Psoas muscle (tissue), 8 donors: ENCODE data around the gene E2F1. TPM values are rescaled to one million over a fixed set of nuclear protein-coding genes. Genes with fewer than 3 reads are reported as not detected.
A peak's percentile ranks its signal among the peaks of the same experiment; 100 is the strongest.

Source experiments
- ATAC-seq, 4 donors: fragments of 200-7000 bp; cut with Tn5 transposase; one replicate each; pipeline ENCODE4 v1.9.1; 2020; ENCODE audit warnings: moderate library complexity in 3 of 4, mild to moderate bottlenecking in 2 of 4
- DNase-seq, 2 donors: peaks; one replicate each; pipeline ENCODE4 v3.0.0-alpha.2; 2020
- H3K27ac ChIP-seq: fragments of 200-600 bp; one replicate; pipeline ENCODE4 v1.8.0; 2022
- H3K27me3 ChIP-seq, 3 donors: fragments of 200-600 bp in 1 of 3; one replicate each; pipeline versions ENCODE4 v1.6.1 to v1.8.0; 2013 to 2022; ENCODE audit warnings: low read length in 2 of 3, mild to moderate bottlenecking in 2 of 3, moderate library complexity in 1 of 3; ENCODE audit not compliant: insufficient read depth in 3 of 3
- H3K36me3 ChIP-seq, 2 donors: fragments of 200-600 bp in 1 of 2; one replicate each; pipeline versions ENCODE4 v1.6.1 to v1.8.0; 2013 to 2022; ENCODE audit warnings: low read depth in 1 of 2, mild to moderate bottlenecking in 1 of 2, moderate library complexity in 1 of 2; ENCODE audit not compliant: insufficient read depth in 1 of 2
- H3K4me1 ChIP-seq: fragments of 200-600 bp; one replicate; pipeline ENCODE4 v1.8.0; 2022
- H3K4me3 ChIP-seq: fragments of 200-600 bp; one replicate; pipeline ENCODE4 v1.8.0; 2022; ENCODE audit warnings: mild to moderate bottlenecking
- H3K9me3 ChIP-seq: fragments of 200-600 bp; one replicate; pipeline ENCODE4 v1.8.0; 2022
- WGBS, 3 donors: extraction: QIAGEN DNeasy Blood & Tissue Kit; methylation state at CpG; one replicate each; pipeline versions ENCODE4 v1.1.6 to v1.1.7; 2013; 5-methylcytosine and 5-hydroxymethylcytosine counted together
- intact Hi-C, 2 donors: fragments of 100-400 bp; cut with DNase I; formaldehyde crosslinking; loops; one replicate each; pipeline versions ENCODE4 v1.11.0 to v1.14.2; 2022
- long read RNA-seq, 2 donors: library from polyadenylated mRNA; unstranded; transcript quantifications; one replicate each; pipeline ENCODE4 v2.0.0, GENCODE V29; 2021
- polyA plus RNA-seq, 3 donors: library from polyadenylated mRNA; stranded (reverse); fragments of 200-250 nt; gene quantifications; one replicate each; pipeline ENCODE4 v1.2.3, GENCODE V29; 2013
- total RNA-seq, 4 donors: library from RNA; stranded (reverse); fragmentation: NEBNext Ultra II Directional in 2 of 4; extraction: Animal tissue kit (Norgen Biotek cat#: 25700) in 2 of 4; gene quantifications; one replicate each; pipeline versions ENCODE4 v1.2.1 to v1.2.4, GENCODE V29; 2021 to 2023
- TF ChIP-seq, protein P1 (sequence below): fragments of 200-600 bp; IDR thresholded peaks from one replicate; pipeline ENCODE4 v1.8.0; 2022; ENCODE audit warnings: antibody characterized with exemption
- donor health status: healthy with polysubstance abuse.
- donor health status: DM: no; HTN: no; CAD: no; lungs with moderate emphysema.
- donor health status: Bipolar disorder and iron deficiency.
- donor health status: healthy.
- donor health status: DM: yes; HTN: yes; CAD: no.
- donor health status: DM: no; HTN: no; CAD: no.
- donor health status: DM: no; HTN: no; CAD: no.
- donor health status: DM: yes; HTN: yes; CAD: no.

The E2F1 gene
- total RNA-seq, result 1 to 10 TPM in 2 of 4 donors, under 1 TPM in 2; 0.73 to 1.3 (median 0.94) TPM
- 1 to 10 TPM in 1 of 3 donors, under 1 TPM in 2; 0.79 to 6.5 (median 0.84) TPM for polyA plus RNA-seq
- long read RNA-seq, donor 1, partial matches to known transcripts, result 0 of 1 reads
- long read RNA-seq, donor 1, other reads (novel, unspliced or antisense), result 0 of 1 reads
- long read RNA-seq, donor 2, partial matches to known transcripts, result 1 of 3 reads
- long read RNA-seq, donor 2, other reads (novel, unspliced or antisense), result 0 of 3 reads

DNA sequence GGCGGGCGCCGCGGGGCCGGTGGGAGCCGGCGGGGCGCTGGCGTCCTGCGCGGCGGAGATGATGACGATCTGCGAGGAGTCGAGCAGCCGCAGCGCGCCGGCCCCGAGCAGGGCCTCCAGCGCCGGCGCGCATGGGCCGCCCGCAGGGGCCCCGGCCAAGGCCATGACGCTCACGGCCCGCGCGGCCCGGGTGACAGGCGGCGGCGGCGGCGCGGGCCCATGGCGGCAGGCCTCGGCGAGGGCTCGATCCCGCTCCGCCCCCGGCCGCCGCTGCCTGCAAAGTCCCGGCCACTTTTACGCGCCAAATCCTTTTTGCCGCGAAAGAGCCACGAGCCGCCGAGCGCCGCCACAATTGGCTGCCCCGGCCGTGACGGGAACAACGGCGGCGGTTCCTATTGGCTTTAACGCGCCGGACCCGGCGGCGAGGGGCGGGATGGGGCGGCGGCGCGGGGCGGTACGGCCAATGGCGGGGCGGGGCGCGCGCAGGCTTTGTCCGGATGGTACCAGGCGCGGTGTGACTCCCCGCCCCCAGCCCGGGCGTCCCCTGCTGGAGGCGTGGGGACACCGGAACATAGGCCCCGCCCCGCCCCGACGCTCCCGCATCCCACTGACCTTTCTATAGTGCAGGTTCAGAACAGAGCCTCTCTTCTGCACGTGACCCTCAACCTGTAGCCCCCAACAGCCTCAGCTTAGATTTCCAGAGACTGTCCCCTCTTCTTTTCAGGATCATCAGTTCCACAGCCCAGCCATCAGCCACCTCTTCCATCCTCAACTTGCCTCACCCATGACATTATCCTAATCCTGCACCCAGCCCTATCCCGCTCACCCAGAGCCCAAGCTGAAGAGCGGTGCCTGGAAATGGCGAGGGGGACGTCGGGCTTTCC lies at the start of gene E2F1:
TSS of gene E2F1 (minus strand) at position 286 of the 884 bp plus-strand sequence. CDS start at position 165, 121 bp downstream.
- TF ChIP-seq, protein P1, sequence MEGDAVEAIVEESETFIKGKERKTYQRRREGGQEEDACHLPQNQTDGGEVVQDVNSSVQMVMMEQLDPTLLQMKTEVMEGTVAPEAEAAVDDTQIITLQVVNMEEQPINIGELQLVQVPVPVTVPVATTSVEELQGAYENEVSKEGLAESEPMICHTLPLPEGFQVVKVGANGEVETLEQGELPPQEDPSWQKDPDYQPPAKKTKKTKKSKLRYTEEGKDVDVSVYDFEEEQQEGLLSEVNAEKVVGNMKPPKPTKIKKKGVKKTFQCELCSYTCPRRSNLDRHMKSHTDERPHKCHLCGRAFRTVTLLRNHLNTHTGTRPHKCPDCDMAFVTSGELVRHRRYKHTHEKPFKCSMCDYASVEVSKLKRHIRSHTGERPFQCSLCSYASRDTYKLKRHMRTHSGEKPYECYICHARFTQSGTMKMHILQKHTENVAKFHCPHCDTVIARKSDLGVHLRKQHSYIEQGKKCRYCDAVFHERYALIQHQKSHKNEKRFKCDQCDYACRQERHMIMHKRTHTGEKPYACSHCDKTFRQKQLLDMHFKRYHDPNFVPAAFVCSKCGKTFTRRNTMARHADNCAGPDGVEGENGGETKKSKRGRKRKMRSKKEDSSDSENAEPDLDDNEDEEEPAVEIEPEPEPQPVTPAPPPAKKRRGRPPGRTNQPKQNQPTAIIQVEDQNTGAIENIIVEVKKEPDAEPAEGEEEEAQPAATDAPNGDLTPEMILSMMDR, result peak; percentile 37
- intact Hi-C loops, result no loop called here
- Histone ChIP-seq H3K9me3 (no peaks in the 10 kb centered on the region), H3K4me3 (peak within 1 kb of the TSS; percentile 53), H3K27me3 (no peaks in the 10 kb centered on the region), H3K36me3 (no peaks in the 10 kb centered on the region), H3K4me1 (peaks cover 4% of the 10 kb centered on the region), H3K27ac (peak within 1 kb of the TSS; percentile 30)
- DNase-seq (peak; percentile 97 to 98), ATAC-seq (peak; percentile 100)
- 1 to 2% (median 2%) methylated on average over 65 to 100 of the region's 101 CpGs for WGBS, 3 donors

GRCh38 chr20:33733654-33734576 lies 47.7 kb upstream of the E2F1 start:
- H3K27me3 ChIP-seq, result no peaks in the 10 kb centered on the region
- no peaks in the 10 kb centered on the region for H3K36me3 ChIP-seq
- H3K4me1 ChIP-seq, result peaks cover 3% of the 10 kb centered on the region
- TF ChIP-seq, protein P1, result no peak
- no peak overlapping the region for H3K4me3 ChIP-seq
- DNase-seq, result no peak
- WGBS, 3 donors, result 62 to 82% (median 77%) methylated on average over 6 of the region's 6 CpGs
- intact Hi-C loops, result no loop called here
- peaks cover 18% of the 10 kb centered on the region for H3K9me3 ChIP-seq
- H3K27ac ChIP-seq, result peak overlapping the region; percentile 37
- no peak for ATAC-seq

GRCh38 chr20:33732166-33732970 lies 46.2 kb upstream of the E2F1 start:
- no peaks in the 10 kb centered on the region for H3K36me3 ChIP-seq
- peak; percentile 87 to 93 for DNase-seq
- peaks cover 14% of the 10 kb centered on the region for H3K9me3 ChIP-seq
- peaks cover 3% of the 10 kb centered on the region for H3K4me1 ChIP-seq
- intact Hi-C loops, result no loop called here
- H3K27ac ChIP-seq, result peak overlapping the region; percentile 81
- peak; percentile 69 to 80 (median 76) for ATAC-seq
- peak overlapping the region; percentile 72 for H3K4me3 ChIP-seq
- no peaks in the 10 kb centered on the region for H3K27me3 ChIP-seq
- TF ChIP-seq, protein P1, result no peak
- 1 to 3% (median 1%) methylated on average over 40 to 68 of the region's 68 CpGs for WGBS, 3 donors

- Histone ChIP-seq H3K27ac (peak within 1 kb of the TSS; percentile 81), H3K36me3 (no peaks in the 10 kb centered on the region), H3K9me3 (peaks cover 8% of the 10 kb centered on the region), H3K27me3 (no peaks in the 10 kb centered on the region), H3K4me1 (peaks cover 3% of the 10 kb centered on the region), H3K4me3 (peak within 1 kb of the TSS; percentile 72)
- ATAC-seq (peak; percentile 79 to 88 (median 83)), DNase-seq (peak; percentile 89 to 95)
- intact Hi-C loops, result no loop called here
- TF ChIP-seq, protein P1, result peak; percentile 85
- WGBS, 3 donors, result 2 to 4% (median 4%) methylated on average over 44 to 57 of the region's 57 CpGs
These were observed 45.5 kb upstream of the E2F1 start, which contains the start of gene ZNF341 for GRCh38 chr20:33731693-33732165. Gene ZNF341 (plus strand): TSS chr20:33731996. CDS start chr20:33732022, 26 bp downstream.
